Parathyroid adenoma (tissue), 2 donors: ENCODE measurements around the gene LHPP.

Experiments used
- H2AFZ ChIP-seq: fragments of 300-600 bp; sonication (generic); one replicate; pipeline ENCODE4 v1.7.0; 2017; ENCODE audit warnings: antibody characterized with exemption, mild to moderate bottlenecking
- H3K27ac ChIP-seq: fragments of 300-600 bp; sonication (generic); one replicate; pipeline ENCODE4 v1.7.0; 2017
- H3K27me3 ChIP-seq: fragments of 300-600 bp; sonication (generic); one replicate; pipeline ENCODE4 v1.7.0; 2017; ENCODE audit warnings: low read length; ENCODE audit not compliant: control insufficient read depth, insufficient read depth
- H3K36me3 ChIP-seq: fragments of 300-600 bp; sonication (generic); one replicate; pipeline ENCODE4 v1.7.0; 2017; ENCODE audit warnings: low read length; ENCODE audit not compliant: control insufficient read depth, insufficient read depth
- H3K4me1 ChIP-seq: fragments of 300-600 bp; sonication (generic); one replicate; pipeline ENCODE4 v1.7.0; 2017; ENCODE audit warnings: control low read depth
- H3K4me2 ChIP-seq: fragments of 300-600 bp; sonication (generic); one replicate; pipeline ENCODE4 v1.7.0; 2017; ENCODE audit warnings: low read length
- H3K4me3 ChIP-seq: fragments of 300-600 bp; sonication (generic); one replicate; pipeline ENCODE4 v1.7.0; 2017; ENCODE audit warnings: low read depth, low read length
- H3K79me2 ChIP-seq: fragments of 300-600 bp; sonication (generic); one replicate; pipeline ENCODE4 v1.7.0; 2017; ENCODE audit warnings: control low read depth
- H3K9ac ChIP-seq: fragments of 300-600 bp; sonication (generic); one replicate; pipeline ENCODE4 v1.7.0; 2017; ENCODE audit warnings: mild to moderate bottlenecking
- H3K9me3 ChIP-seq: fragments of 300-600 bp; sonication (generic); one replicate; pipeline ENCODE4 v1.7.0; 2017; ENCODE audit warnings: low read length; ENCODE audit not compliant: control insufficient read depth
- TF ChIP-seq, protein P1 (sequence below): fragments of 300-600 bp; sonication (generic); IDR thresholded peaks from one replicate; pipeline ENCODE4 v1.7.0; 2017; ENCODE audit warnings: antibody characterized with exemption, mild to moderate bottlenecking
- donor health status: primary hyperparathyroidism.

LHPP gene

DNA sequence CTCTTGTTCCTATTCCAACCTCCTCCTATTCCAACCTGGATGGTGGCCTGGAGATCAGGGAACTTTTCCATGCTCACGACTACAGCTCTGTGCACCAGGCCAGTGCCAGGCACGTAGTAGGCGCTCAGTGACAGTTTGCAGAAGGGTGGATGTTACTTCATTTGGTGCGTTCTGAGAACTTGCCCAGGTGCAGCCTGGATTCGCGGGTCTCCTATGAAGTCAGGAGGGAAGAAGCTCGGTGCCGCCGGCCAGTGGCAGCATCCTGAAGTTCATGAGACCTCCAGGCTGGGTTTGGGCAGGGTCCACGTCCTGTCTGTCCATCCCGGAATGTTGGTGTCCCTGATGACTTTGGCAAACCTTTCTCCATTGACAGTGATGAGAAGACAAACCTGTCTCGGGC is 21.3 kb downstream of the LHPP start:
- Histone ChIP-seq H3K9me3 (no peaks in the 10 kb centered on the region), H3K4me2 (no peak overlapping the region), H3K4me1 (no peaks in the 10 kb centered on the region), H3K79me2 (no peaks in the 10 kb centered on the region), H3K27me3 (no peaks in the 10 kb centered on the region), H3K27ac (no peak overlapping the region), H2AFZ (no peak overlapping the region), H3K36me3 (no peaks in the 10 kb centered on the region), H3K4me3 (no peak overlapping the region), H3K9ac (no peak overlapping the region)
- TF ChIP-seq, protein P1, sequence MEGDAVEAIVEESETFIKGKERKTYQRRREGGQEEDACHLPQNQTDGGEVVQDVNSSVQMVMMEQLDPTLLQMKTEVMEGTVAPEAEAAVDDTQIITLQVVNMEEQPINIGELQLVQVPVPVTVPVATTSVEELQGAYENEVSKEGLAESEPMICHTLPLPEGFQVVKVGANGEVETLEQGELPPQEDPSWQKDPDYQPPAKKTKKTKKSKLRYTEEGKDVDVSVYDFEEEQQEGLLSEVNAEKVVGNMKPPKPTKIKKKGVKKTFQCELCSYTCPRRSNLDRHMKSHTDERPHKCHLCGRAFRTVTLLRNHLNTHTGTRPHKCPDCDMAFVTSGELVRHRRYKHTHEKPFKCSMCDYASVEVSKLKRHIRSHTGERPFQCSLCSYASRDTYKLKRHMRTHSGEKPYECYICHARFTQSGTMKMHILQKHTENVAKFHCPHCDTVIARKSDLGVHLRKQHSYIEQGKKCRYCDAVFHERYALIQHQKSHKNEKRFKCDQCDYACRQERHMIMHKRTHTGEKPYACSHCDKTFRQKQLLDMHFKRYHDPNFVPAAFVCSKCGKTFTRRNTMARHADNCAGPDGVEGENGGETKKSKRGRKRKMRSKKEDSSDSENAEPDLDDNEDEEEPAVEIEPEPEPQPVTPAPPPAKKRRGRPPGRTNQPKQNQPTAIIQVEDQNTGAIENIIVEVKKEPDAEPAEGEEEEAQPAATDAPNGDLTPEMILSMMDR, result no peak

- no peaks in the 10 kb centered on the region for H3K9me3 ChIP-seq
- no peaks in the 10 kb centered on the region for H3K4me1 ChIP-seq
- TF ChIP-seq, protein P1, result no peak
- no peak overlapping the region for H3K9ac ChIP-seq
- H3K27ac ChIP-seq, result no peak overlapping the region
- no peak overlapping the region for H3K4me3 ChIP-seq
- H3K4me2 ChIP-seq, result no peak overlapping the region
- no peak overlapping the region for H2AFZ ChIP-seq
- H3K36me3 ChIP-seq, result no peaks in the 10 kb centered on the region
- no peaks in the 10 kb centered on the region for H3K79me2 ChIP-seq
- H3K27me3 ChIP-seq, result no peaks in the 10 kb centered on the region
Measured at GRCh38 chr10:124484031-124484430, 22.4 kb downstream of the LHPP start.

DNA sequence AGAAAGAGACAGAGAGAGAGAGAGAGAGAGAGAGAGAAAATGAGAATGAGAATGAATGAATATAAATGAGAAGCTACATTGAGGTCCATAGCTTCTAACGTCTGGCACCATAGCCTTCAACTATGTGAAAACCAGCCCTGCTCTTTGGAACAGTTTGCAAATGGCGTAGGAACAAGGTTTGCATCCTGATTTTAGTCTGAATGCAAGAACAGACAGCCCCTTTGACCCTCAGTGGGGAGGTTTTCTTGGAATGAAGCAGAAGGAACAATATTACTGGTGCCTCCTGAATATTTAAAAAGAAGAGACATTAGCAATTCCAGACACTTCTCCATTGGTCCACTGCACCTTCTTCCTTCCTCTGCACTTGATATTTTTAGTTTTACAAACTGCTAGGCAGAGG is 23.0 kb downstream of the LHPP start:
- Histone ChIP-seq H3K9ac (no peak overlapping the region), H2AFZ (no peak overlapping the region), H3K4me3 (no peak overlapping the region), H3K27me3 (no peaks in the 10 kb centered on the region), H3K27ac (no peak overlapping the region), H3K9me3 (no peaks in the 10 kb centered on the region), H3K4me2 (no peak overlapping the region), H3K36me3 (no peaks in the 10 kb centered on the region), H3K79me2 (no peaks in the 10 kb centered on the region), H3K4me1 (no peaks in the 10 kb centered on the region)
- TF ChIP-seq, protein P1, result no peak

- no peak overlapping the region for H2AFZ ChIP-seq
- H3K79me2 ChIP-seq, result no peaks in the 10 kb centered on the region
- H3K4me3 ChIP-seq, result no peak overlapping the region
- no peaks in the 10 kb centered on the region for H3K4me1 ChIP-seq
- H3K36me3 ChIP-seq, result no peaks in the 10 kb centered on the region
- no peak overlapping the region for H3K27ac ChIP-seq
- no peaks in the 10 kb centered on the region for H3K27me3 ChIP-seq
- no peak overlapping the region for H3K4me2 ChIP-seq
- TF ChIP-seq, protein P1, result no peak
- H3K9ac ChIP-seq, result no peak overlapping the region
- no peaks in the 10 kb centered on the region for H3K9me3 ChIP-seq
Measured at GRCh38 chr10:124486635-124487034, 25.0 kb downstream of the LHPP start.

- no peaks in the 10 kb centered on the region for H3K9me3 ChIP-seq
- TF ChIP-seq, protein P1, result no peak
- H3K36me3 ChIP-seq, result no peaks in the 10 kb centered on the region
- H3K79me2 ChIP-seq, result no peaks in the 10 kb centered on the region
- H3K4me3 ChIP-seq, result no peak overlapping the region
- no peak overlapping the region for H3K27ac ChIP-seq
- H3K4me1 ChIP-seq, result no peaks in the 10 kb centered on the region
- no peak overlapping the region for H2AFZ ChIP-seq
- no peak overlapping the region for H3K4me2 ChIP-seq
- no peak overlapping the region for H3K9ac ChIP-seq
- H3K27me3 ChIP-seq, result no peaks in the 10 kb centered on the region
Measured at GRCh38 chr10:124491105-124491504, 29.5 kb downstream of the LHPP start.
